HL-60 (cell line): ENCODE measurements around the gene BICDL2.
"Not testable (repeated sequence)": the region's sequence is repeated elsewhere in the genome, so short reads cannot be mapped to it uniquely, and the experiment has no call there.

Source experiments
- DNase-seq, 2 experiments: peaks; one replicate each; pipeline ENCODE4 v3.0.0-alpha.2; 2010 to 2020; ENCODE audit warnings: low read depth in 1 of 2, low spot score in 1 of 2
- H3K27ac ChIP-seq: fragments of 250-450 bp; sonication (Bioruptor Pico); replicated peaks from 2 replicates; pipeline ENCODE4 v1.5.1; 2020; ENCODE audit warnings: mild to moderate bottlenecking, moderate library complexity
- H3K27me3 ChIP-seq: fragments of 250-450 bp; sonication (Bioruptor Pico); 2 replicates; pipeline ENCODE4 v1.5.1; 2021; ENCODE audit warnings: mild to moderate bottlenecking, moderate library complexity; ENCODE audit not compliant: insufficient read depth, poor library complexity, severe bottlenecking
- H3K4me3 ChIP-seq: replicated peaks from 2 replicates; pipeline ENCODE4 v1.5.1; 2011; ENCODE audit warnings: mild to moderate bottlenecking, control low read depth, low read length; ENCODE audit not compliant: insufficient read depth
- GABPA ChIP-seq: IDR thresholded peaks from 2 replicates; pipeline ENCODE4 v1.6.1; 2012; ENCODE audit warnings: low read depth
- POLR2AphosphoS5 ChIP-seq: IDR thresholded peaks from 2 replicates; pipeline ENCODE4 v1.6.1; 2012; ENCODE audit warnings: low read depth
- SPI1 ChIP-seq: IDR thresholded peaks from 2 replicates; pipeline ENCODE4 v1.6.1; 2012; ENCODE audit warnings: low read depth, mild to moderate bottlenecking, borderline replicate concordance
- TF ChIP-seq, protein P1 (sequence below): IDR thresholded peaks from 2 replicates; pipeline ENCODE4 v1.6.1; 2012; ENCODE audit warnings: low read depth; ENCODE audit not compliant: insufficient replicate concordance
- TF ChIP-seq, protein P2 (sequence below): IDR thresholded peaks from one replicate; pipeline ENCODE4 v1.5.1; 2011; ENCODE audit warnings: low read length, control low read depth, inconsistent platforms; ENCODE audit not compliant: insufficient read depth

BICDL2 gene

GRCh38 chr16:3084491-3084890 lies 47.7 kb upstream of the BICDL2 start:
- H3K27ac ChIP-seq: no peak overlapping the region
- H3K27me3 ChIP-seq: no peaks in the 10 kb centered on the region
- TF ChIP-seq POLR2AphosphoS5 (no peak), GABPA (no peak), SPI1 (no peak)
- TF ChIP-seq, protein P1, sequence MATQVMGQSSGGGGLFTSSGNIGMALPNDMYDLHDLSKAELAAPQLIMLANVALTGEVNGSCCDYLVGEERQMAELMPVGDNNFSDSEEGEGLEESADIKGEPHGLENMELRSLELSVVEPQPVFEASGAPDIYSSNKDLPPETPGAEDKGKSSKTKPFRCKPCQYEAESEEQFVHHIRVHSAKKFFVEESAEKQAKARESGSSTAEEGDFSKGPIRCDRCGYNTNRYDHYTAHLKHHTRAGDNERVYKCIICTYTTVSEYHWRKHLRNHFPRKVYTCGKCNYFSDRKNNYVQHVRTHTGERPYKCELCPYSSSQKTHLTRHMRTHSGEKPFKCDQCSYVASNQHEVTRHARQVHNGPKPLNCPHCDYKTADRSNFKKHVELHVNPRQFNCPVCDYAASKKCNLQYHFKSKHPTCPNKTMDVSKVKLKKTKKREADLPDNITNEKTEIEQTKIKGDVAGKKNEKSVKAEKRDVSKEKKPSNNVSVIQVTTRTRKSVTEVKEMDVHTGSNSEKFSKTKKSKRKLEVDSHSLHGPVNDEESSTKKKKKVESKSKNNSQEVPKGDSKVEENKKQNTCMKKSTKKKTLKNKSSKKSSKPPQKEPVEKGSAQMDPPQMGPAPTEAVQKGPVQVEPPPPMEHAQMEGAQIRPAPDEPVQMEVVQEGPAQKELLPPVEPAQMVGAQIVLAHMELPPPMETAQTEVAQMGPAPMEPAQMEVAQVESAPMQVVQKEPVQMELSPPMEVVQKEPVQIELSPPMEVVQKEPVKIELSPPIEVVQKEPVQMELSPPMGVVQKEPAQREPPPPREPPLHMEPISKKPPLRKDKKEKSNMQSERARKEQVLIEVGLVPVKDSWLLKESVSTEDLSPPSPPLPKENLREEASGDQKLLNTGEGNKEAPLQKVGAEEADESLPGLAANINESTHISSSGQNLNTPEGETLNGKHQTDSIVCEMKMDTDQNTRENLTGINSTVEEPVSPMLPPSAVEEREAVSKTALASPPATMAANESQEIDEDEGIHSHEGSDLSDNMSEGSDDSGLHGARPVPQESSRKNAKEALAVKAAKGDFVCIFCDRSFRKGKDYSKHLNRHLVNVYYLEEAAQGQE: no peak
- TF ChIP-seq, protein P2, sequence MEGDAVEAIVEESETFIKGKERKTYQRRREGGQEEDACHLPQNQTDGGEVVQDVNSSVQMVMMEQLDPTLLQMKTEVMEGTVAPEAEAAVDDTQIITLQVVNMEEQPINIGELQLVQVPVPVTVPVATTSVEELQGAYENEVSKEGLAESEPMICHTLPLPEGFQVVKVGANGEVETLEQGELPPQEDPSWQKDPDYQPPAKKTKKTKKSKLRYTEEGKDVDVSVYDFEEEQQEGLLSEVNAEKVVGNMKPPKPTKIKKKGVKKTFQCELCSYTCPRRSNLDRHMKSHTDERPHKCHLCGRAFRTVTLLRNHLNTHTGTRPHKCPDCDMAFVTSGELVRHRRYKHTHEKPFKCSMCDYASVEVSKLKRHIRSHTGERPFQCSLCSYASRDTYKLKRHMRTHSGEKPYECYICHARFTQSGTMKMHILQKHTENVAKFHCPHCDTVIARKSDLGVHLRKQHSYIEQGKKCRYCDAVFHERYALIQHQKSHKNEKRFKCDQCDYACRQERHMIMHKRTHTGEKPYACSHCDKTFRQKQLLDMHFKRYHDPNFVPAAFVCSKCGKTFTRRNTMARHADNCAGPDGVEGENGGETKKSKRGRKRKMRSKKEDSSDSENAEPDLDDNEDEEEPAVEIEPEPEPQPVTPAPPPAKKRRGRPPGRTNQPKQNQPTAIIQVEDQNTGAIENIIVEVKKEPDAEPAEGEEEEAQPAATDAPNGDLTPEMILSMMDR: no peak
- no peak for DNase-seq
- H3K4me3 ChIP-seq: no peak overlapping the region

DNA sequence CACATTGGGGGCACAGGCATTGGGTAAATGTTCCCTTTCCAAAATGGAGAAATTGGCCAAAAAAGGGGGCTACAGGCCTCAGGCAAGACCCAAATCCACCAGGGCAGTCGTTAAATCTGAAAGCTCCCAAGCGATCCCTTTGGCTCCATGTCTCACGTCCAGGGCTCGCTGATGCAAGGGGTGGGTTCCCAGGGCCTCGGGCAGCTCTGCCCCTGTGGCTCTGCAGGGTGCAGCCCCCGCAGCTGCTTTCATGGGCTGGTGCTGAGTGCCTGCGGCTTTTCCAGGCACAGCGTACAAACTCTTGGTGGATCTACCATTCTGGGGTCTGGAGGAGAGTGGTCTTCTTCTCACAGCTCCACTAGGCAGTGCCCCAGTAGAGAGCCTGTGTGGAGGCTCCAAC lies 46.7 kb upstream of the BICDL2 start:
- not testable (repeated sequence) for H3K4me3 ChIP-seq, DNase-seq, H3K27me3 ChIP-seq, H3K27ac ChIP-seq

DNA sequence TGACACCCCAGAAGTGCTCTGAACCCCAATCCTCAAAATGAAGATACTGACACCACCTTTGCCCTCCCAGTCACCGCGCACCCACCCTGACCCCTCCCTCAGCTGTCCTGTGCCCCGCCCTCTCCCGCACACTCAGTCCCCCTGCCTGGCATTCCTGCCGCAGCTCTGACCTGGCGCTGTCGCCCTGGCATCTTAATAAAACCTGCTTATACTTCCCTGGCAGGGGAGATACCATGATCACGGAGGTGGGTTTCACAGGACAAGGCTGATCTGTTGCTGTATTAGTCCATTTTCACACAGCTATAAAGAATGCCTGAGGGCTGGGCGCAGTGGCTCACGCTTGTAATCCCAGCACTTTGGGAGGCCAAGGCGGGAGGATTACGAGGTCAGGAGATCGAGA lies 45.2 kb upstream of the BICDL2 start:
- not testable (repeated sequence) for H3K4me3 ChIP-seq, H3K27me3 ChIP-seq, H3K27ac ChIP-seq, DNase-seq

- DNase-seq: no peak
- TF ChIP-seq, protein P2: no peak
- TF ChIP-seq SPI1 (no peak), POLR2AphosphoS5 (no peak), GABPA (no peak)
- TF ChIP-seq, protein P1: no peak
- H3K27ac ChIP-seq: no peak overlapping the region
- H3K4me3 ChIP-seq: no peak overlapping the region
- no peaks in the 10 kb centered on the region for H3K27me3 ChIP-seq
These were observed 43.3 kb upstream of the BICDL2 start for GRCh38 chr16:3080024-3080423.

DNA sequence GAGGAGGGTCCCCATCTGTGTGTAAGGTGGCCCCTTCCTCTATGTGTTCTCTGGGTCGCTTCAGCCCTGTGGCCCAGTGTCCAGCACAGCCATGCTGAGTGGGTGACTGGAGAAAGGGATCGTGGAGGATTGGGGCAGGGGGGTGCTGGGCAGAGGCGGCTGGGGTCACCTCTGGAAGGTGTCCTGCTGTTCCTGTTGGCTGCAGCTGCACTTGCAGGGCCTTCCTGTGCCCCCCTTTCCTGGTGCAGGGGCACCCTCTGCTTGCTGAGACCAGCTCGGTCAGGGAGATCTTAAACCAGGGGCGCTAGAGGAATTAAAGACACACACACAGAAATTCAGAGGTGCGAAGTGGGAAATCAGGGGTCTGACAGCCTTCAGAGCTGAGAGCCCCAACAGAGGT lies 39.8 kb upstream of the BICDL2 start:
- H3K4me3 ChIP-seq: no peak overlapping the region
- H3K27me3 ChIP-seq: no peaks in the 10 kb centered on the region
- TF ChIP-seq, protein P1: no peak
- TF ChIP-seq, protein P2: no peak
- no peak for TF ChIP-seq GABPA
- TF ChIP-seq POLR2AphosphoS5: no peak
- TF ChIP-seq SPI1: no peak
- no peak for DNase-seq
- H3K27ac ChIP-seq: peak overlapping the region; percentile 41

- peak overlapping the region; percentile 41; the same call in 1 of the 2 replicates for H3K27ac ChIP-seq
- not testable (repeated sequence) for DNase-seq, H3K4me3 ChIP-seq, H3K27me3 ChIP-seq
These were observed 39.2 kb upstream of the BICDL2 start for GRCh38 chr16:3075946-3076345.
